Mammary epithelial cell (primary cell): ENCODE measurements around the gene LRWD1.

ENCODE experiments used
- CTCF ChIP-seq, 2 donors: IDR thresholded peaks in 1 of 2; conservative IDR thresholded peaks in 1 of 2; 2 replicates each; pipeline ENCODE4 v1.5.1; 2011 to 2012; ENCODE audit warnings: inconsistent platforms in 2 of 2, low read length in 2 of 2, mild to moderate bottlenecking in 2 of 2, control low read depth in 1 of 2, low read depth in 1 of 2; ENCODE audit not compliant: insufficient read depth in 1 of 2; ENCODE audit errors: extremely low read depth in 1 of 2
- EZH2 ChIP-seq: IDR thresholded peaks from 2 replicates; pipeline ENCODE4 v1.6.1; 2012; ENCODE audit warnings: low read length, inconsistent platforms, borderline replicate concordance

DNA sequence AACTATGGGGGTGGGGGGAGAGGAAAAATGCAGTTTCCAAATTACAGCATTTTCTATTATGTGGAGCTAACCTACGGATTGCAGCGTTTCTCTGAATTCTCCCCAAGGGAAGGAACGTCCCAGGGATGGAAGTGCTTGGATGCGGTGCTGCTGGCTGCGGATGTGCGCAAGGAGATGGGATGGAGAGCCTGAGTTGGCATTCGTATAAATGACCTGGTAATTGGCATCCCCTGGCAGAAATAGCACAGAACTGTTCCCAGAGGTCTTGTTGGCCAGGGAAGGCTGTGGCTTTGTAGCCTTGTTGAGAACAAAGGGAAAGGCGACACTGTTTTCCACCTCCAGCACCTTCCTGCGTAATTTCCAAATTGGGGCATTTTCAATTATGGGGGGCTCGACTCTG, 28.7 kb upstream of the LRWD1 start:
- no peak for TF ChIP-seq CTCF (conservative IDR thresholded peaks at IDR 0.05 in 1 of 2, IDR thresholded peaks at IDR 0.05 in 1 of 2; ENCODE audit: extremely low read depth in 1 of 2, insufficient read depth in 1 of 2, low read depth in 1 of 2, low read length in 2 of 2)
- TF ChIP-seq EZH2, result no peak
